Measurements from ENCODE around the gene CLCA2.

DNA sequence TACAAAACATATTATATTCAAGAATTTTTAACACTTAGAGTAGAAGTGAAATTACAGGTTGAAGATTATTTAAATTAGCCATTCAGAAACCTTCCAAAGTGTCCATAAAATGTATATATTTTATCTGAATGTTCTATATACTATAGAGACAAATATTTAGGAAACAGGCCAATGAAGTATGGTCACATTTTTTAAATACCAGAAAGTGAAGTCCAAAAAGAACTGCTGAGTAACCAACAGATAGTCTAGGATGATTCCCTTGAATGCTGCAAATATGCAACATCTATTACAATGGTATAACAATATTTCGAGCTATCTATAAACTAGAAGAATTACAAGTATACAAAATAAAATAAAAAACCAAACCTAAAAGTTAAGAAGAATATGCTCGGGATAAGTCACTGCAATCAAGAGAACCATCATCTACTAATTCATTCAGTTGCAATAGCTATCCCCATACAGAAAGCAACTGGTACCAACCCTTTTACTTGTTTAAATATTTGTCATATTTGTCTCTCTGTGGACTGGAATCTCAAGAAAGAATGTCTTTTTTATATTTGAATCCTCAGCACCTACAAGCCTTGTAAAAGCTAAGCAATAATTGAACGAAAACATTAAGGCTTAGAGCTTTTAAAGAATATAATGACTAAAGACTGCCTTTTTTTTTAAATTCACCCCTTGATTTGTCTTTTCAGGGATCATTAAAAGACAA, 35.9 kb upstream of the CLCA2 start:
- TF ChIP-seq CTCF (IDR thresholded peaks at IDR 0.05) (no peak), POLR2A (IDR thresholded peaks at IDR 0.05) (no peak), EP300 (IDR thresholded peaks at IDR 0.05) (no peak), POLR2AphosphoS5 (IDR thresholded peaks at IDR 0.05) (no peak)

Measured in gastroesophageal sphincter (tissue), 3 donors.